Endodermal cell (in vitro differentiated cells): Measurements from ENCODE around the gene SLC4A5. TPM values are rescaled to one million over a fixed set of nuclear protein-coding genes. Genes with fewer than 3 reads are reported as not detected.

Experiments used
- DNase-seq: peaks from one replicate; pipeline ENCODE4 v3.0.0-alpha.2; 2017
- H3K27ac ChIP-seq: 2 replicates; pipeline ENCODE4 v1.5.1; 2013; ENCODE audit warnings: mild to moderate bottlenecking, low read depth, low read length, moderate library complexity
- H3K27me3 ChIP-seq: 2 replicates; pipeline ENCODE4 v1.6.1; 2013; ENCODE audit warnings: mild to moderate bottlenecking, low read length, moderate library complexity; ENCODE audit not compliant: insufficient read depth, control insufficient read depth, poor library complexity, severe bottlenecking
- H3K36me3 ChIP-seq: 2 replicates; pipeline ENCODE4 v1.7.0; 2013; ENCODE audit warnings: mild to moderate bottlenecking, low read length, moderate library complexity; ENCODE audit not compliant: control insufficient read depth, insufficient read depth
- H3K4me1 ChIP-seq: one replicate; pipeline ENCODE4 v1.7.0; 2013; ENCODE audit warnings: low read length; ENCODE audit not compliant: control insufficient read depth, insufficient read depth
- H3K4me3 ChIP-seq: 2 replicates; pipeline ENCODE4 v1.5.1; 2013; ENCODE audit warnings: mild to moderate bottlenecking, low read length, moderate library complexity
- H3K9ac ChIP-seq: 2 replicates; pipeline ENCODE4 v1.6.1; 2013; ENCODE audit warnings: mild to moderate bottlenecking, low read length, moderate library complexity; ENCODE audit not compliant: poor library complexity, severe bottlenecking; ENCODE audit errors: extremely low read depth
- H3K9me3 ChIP-seq: 2 replicates; pipeline ENCODE4 v1.6.1; 2013; ENCODE audit warnings: mild to moderate bottlenecking, low read length, moderate library complexity; ENCODE audit not compliant: control insufficient read depth
- H3K27ac Mint-ChIP-seq: 2 replicates; pipeline ENCODE4 v1.8.0; 2020; ENCODE audit warnings: mixed read lengths
- H3K27me3 Mint-ChIP-seq: 2 replicates; pipeline ENCODE4 v1.8.0; 2021; ENCODE audit warnings: mild to moderate bottlenecking, mixed read lengths; ENCODE audit not compliant: insufficient read depth
- H3K36me3 Mint-ChIP-seq: 2 replicates; pipeline ENCODE4 v1.8.0; 2020; ENCODE audit warnings: low read depth, mixed read lengths
- H3K4me1 Mint-ChIP-seq: 2 replicates; pipeline ENCODE4 v1.8.0; 2020; ENCODE audit warnings: mixed read lengths
- H3K4me3 Mint-ChIP-seq: 2 replicates; pipeline ENCODE4 v1.8.0; 2020; ENCODE audit warnings: mild to moderate bottlenecking, moderate library complexity, mixed read lengths
- H3K9me3 Mint-ChIP-seq: 2 replicates; pipeline ENCODE4 v1.8.0; 2020; ENCODE audit warnings: mild to moderate bottlenecking, mixed read lengths
- CTCF ChIP-seq: fragments of 200-600 bp; sonication (generic); conservative IDR thresholded peaks from 2 replicates; pipeline ENCODE4 v1.5.0; 2021; ENCODE audit warnings: antibody characterized with exemption, mild to moderate bottlenecking
- WGBS, 2 experiments: methylation state at CpG; one replicate each; pipeline versions ENCODE4 v1.1.5 to v1.1.7; 2013; ENCODE audit warnings: missing lambda C conversion rate in 2 of 2, mixed read lengths in 1 of 2; ENCODE audit not compliant: insufficient coverage in 1 of 2, insufficient read length in 1 of 2; 5-methylcytosine and 5-hydroxymethylcytosine counted together
- total RNA-seq, 2 donors: library from RNA; stranded (reverse); fragmentation: NEBNext Ultra II Directional in 1 of 2; extraction: Animal tissue kit (Norgen Biotek cat#: 25700) in 1 of 2; gene quantifications; 2 replicates in 1 of 2; 3 replicates in 1 of 2; pipeline ENCODE4 v1.2.1, GENCODE V29; 2021

Gene SLC4A5
- total RNA-seq, 2 donors from 2014 or later, result 2.5 to 3.7 TPM

- H3K27me3 Mint-ChIP-seq, result no peaks in the 10 kb centered on the region
- Histone ChIP-seq H3K4me3 (no peak overlapping the region), H3K27ac (no peak overlapping the region), H3K36me3 (no peaks in the 10 kb centered on the region), H3K9me3 (no peaks in the 10 kb centered on the region), H3K9ac (no peak overlapping the region), H3K4me1 (no peaks in the 10 kb centered on the region), H3K27me3 (peaks cover 3% of the 10 kb centered on the region)
- no peak for DNase-seq
- H3K4me1 Mint-ChIP-seq, result peaks cover 3% of the 10 kb centered on the region
- H3K9me3 Mint-ChIP-seq, result no peaks in the 10 kb centered on the region
- no peaks in the 10 kb centered on the region for H3K36me3 Mint-ChIP-seq
- WGBS, 2 experiments, result 54 to 79% methylated on average over 3 to 5 of the region's 5 CpGs
- H3K27ac Mint-ChIP-seq, result no peak overlapping the region
- TF ChIP-seq CTCF, result no peak
- no peak overlapping the region for H3K4me3 Mint-ChIP-seq
Observed at GRCh38 chr2:74327199-74327598, 16.0 kb downstream of the SLC4A5 start.

GRCh38 chr2:74325815-74326214 is 17.4 kb downstream of the SLC4A5 start:
- Histone ChIP-seq H3K4me1 (no peaks in the 10 kb centered on the region), H3K27ac (no peak overlapping the region), H3K9me3 (no peaks in the 10 kb centered on the region), H3K27me3 (peaks cover 3% of the 10 kb centered on the region), H3K36me3 (no peaks in the 10 kb centered on the region), H3K4me3 (no peak overlapping the region), H3K9ac (no peak overlapping the region)
- no peak overlapping the region for H3K27ac Mint-ChIP-seq
- no peaks in the 10 kb centered on the region for H3K27me3 Mint-ChIP-seq
- H3K9me3 Mint-ChIP-seq, result no peaks in the 10 kb centered on the region
- no peaks in the 10 kb centered on the region for H3K36me3 Mint-ChIP-seq
- peaks cover 3% of the 10 kb centered on the region for H3K4me1 Mint-ChIP-seq
- WGBS, 2 experiments, result 90 to 93% methylated on average over 1 to 2 of the region's 2 CpGs
- H3K4me3 Mint-ChIP-seq, result no peak overlapping the region
- DNase-seq, result no peak
- TF ChIP-seq CTCF, result no peak

GRCh38 chr2:74321737-74322136 is 21.5 kb downstream of the SLC4A5 start:
- DNase-seq, result no peak
- Histone ChIP-seq H3K9ac (no peak overlapping the region), H3K4me1 (no peaks in the 10 kb centered on the region), H3K9me3 (no peaks in the 10 kb centered on the region), H3K36me3 (no peaks in the 10 kb centered on the region), H3K27me3 (peaks cover 3% of the 10 kb centered on the region), H3K4me3 (no peak overlapping the region), H3K27ac (no peak overlapping the region)
- Mint-ChIP-seq H3K4me1 (no peaks in the 10 kb centered on the region), H3K4me3 (no peak overlapping the region), H3K27ac (no peak overlapping the region), H3K27me3 (no peaks in the 10 kb centered on the region), H3K9me3 (no peaks in the 10 kb centered on the region), H3K36me3 (no peaks in the 10 kb centered on the region)
- no peak for TF ChIP-seq CTCF
- 93 to 96% methylated on average over 2 of the region's 2 CpGs for WGBS, 2 experiments
